Femur (tissue), 1 donor: Measurements from ENCODE around the gene RSU1.

Source experiments
- DNase-seq: peaks from one replicate; pipeline ENCODE4 v3.0.0-alpha.2; 2017

The RSU1 gene

DNA sequence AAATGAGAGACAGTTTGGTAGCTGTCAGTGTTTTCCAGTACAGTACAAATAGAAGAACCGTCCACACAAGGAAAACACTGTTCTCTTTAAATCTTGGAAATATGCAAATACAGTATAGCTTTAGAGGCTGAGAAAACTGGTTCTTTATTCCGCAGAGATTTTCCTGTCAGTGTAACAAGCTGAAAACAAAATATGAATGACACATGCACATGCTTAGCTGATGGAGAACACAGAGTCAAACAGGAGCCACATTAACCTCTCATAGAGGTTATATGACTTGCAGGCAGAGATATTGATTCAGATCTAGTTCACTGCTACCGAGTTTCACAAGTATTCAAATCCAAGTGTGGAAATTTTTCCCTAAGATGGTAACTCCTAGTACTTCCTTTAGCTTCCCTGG is 160.3 kb downstream of the RSU1 start:
- no peak for DNase-seq

GRCh38 chr10:16653224-16653623 is 164.0 kb downstream of the RSU1 start:
- no peak for DNase-seq

- DNase-seq: no peak
These were observed 165.1 kb downstream of the RSU1 start for GRCh38 chr10:16652154-16652553.

GRCh38 chr10:16649757-16650156 is 167.5 kb downstream of the RSU1 start:
- DNase-seq: no peak

DNA sequence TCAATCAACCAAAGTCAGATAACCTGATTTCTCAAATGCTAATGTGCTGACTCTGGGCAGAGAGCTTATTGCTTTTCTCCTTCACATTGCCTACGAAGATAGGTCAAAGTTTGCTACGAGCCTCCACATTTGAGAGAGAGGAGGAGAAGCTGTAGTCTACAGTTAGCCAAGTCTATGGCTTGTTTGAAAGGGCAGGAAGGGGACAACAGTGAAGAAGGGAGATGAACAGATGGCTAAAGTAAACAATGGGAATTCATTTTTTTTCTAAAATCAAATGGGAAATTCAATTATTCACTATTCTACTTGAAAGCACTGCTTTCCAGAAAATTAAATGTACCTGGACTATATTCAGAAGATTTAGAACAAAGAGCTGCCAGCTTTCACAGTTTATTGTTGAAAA is 168.9 kb downstream of the RSU1 start:
- DNase-seq: no peak

GRCh38 chr10:16646181-16647059 is 170.8 kb downstream of the RSU1 start:
- DNase-seq: no peak

DNA sequence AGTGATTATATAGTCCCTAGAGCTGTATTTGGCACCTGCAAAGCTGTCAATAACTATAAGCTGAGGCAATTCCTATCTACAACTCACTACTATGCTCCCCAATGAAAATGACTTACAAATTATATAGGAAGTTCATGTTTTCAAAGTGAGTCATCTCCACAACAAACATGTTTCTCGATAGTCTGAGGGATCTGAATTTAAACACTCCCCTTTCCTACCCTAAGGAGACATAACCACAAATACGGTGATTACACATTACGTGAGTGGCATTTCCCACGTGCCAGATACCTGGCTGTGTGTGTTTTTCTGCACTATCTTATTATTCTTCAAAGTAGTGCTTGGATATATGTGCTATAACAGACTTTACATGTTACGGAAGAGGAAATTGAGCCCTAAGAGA is 173.1 kb downstream of the RSU1 start:
- no peak for DNase-seq

DNA sequence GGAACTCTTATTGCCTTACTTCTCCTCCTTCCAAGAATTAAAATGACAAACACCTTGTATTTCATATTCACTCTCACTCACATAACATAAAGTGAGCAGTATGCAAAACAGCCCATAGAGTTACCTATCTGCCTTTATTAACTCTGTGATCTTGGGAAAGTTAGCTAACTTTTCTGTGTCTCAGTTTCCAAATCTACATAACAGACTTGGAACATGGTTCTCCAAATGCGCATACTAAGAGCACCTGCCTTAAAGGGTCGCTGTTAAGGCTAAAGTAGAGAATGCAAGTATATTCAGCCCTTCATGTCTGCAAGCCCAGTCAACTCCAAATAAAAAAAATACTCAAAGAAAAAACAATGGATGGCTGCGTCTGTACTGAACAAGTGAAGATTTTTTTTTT is 173.7 kb downstream of the RSU1 start:
- DNase-seq: no peak

DNA sequence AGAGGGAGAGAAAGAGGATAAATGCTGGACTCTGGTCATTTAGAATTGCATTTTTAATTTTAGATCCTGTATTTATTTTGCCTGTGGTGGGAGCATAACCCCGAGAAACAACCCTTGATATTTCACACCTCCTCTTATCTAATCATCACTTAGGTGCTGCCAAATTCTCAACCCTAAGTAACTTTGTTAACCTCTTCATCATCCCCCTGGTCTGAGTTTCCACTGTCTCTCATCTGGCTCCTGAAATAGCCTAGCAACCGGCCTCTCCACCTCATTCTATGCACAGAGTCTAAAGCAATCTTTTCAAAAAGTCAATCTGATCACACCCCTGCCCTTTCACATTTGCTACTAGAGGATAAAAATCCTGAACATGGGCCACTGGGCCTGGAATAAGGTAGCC is 177.1 kb downstream of the RSU1 start:
- no peak for DNase-seq

GRCh38 chr10:16639471-16639870 is 177.8 kb downstream of the RSU1 start:
- no peak for DNase-seq

- DNase-seq: no peak
These were observed 184.2 kb downstream of the RSU1 start for GRCh38 chr10:16632996-16633395.

- no peak for DNase-seq
These were observed 190.5 kb downstream of the RSU1 start for GRCh38 chr10:16626697-16627096.

- DNase-seq: no peak
These were observed 204.3 kb downstream of the RSU1 start for GRCh38 chr10:16612981-16613355.

- peak; percentile 26 for DNase-seq
These were observed 204.9 kb downstream of the RSU1 start for GRCh38 chr10:16612115-16612980.

DNA sequence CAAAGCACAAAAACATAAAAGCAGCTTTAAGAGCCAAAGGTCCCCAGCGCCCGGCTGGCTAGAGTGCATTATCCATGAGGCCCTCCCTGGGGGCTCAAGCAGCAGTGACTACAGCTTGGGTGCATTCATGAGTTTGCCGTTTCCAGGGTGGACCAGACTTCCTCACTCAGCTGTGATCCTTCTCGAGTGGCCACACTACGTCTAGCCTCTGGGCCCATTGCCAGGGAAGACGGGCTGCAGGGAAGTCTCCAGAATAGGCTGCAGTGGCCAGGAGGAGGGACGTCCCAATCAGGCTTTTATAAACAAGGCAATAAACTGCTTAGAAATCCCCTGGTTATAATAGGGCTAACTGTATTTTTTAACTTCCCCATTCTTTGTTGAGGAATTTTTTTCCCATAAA is 206.2 kb downstream of the RSU1 start:
- DNase-seq: peak; percentile 28

GRCh38 chr10:16609211-16609610 is 208.0 kb downstream of the RSU1 start:
- no peak for DNase-seq

DNA sequence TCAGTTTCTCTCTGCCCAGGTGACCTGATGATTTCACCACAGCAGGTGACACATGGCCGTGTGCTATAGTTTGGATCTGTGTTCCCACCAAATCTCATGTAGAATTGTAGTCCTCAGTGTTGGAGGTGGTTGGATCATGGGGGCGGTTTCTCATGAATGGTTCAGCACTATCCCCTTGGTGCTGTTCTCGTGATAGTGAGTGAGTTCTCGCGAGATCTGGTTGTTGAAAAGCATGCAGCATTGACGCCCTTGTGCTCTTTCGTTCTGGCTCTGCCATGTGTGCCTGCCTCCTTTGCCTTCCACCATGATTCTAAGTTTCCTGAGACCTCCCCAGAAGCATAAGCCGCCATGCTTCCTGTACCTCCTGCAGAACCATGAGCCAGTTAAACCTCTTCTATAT is 210.3 kb downstream of the RSU1 start:
- no peak for DNase-seq

- DNase-seq: no peak
These were observed 210.8 kb downstream of the RSU1 start for GRCh38 chr10:16606421-16606820.

GRCh38 chr10:16603308-16603707 is 213.9 kb downstream of the RSU1 start:
- DNase-seq: no peak

- DNase-seq: no peak
These were observed 215.0 kb downstream of the RSU1 start for GRCh38 chr10:16602104-16602775.

DNA sequence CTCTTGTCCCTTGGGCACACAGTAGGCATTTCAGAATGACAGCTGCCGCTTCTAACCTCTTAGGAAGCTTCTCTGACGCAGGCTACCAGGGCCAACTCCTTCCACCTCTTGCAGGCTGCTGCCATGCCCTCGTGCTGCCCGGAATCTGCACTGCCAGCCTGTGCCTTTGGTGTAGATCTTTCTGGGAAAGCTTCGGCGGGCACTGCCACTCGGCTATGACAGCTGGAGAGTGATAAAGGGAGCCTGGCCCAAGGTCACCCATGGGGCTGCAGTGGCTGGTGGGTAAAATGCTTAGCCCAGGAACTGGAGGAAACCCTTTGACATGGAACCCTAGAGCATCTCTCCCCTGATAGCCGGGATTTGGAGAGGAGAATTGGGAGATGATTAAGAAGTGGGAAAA is 217.6 kb downstream of the RSU1 start:
- no peak for DNase-seq

- DNase-seq: no peak
These were observed 219.6 kb downstream of the RSU1 start for GRCh38 chr10:16597656-16598055.

DNA sequence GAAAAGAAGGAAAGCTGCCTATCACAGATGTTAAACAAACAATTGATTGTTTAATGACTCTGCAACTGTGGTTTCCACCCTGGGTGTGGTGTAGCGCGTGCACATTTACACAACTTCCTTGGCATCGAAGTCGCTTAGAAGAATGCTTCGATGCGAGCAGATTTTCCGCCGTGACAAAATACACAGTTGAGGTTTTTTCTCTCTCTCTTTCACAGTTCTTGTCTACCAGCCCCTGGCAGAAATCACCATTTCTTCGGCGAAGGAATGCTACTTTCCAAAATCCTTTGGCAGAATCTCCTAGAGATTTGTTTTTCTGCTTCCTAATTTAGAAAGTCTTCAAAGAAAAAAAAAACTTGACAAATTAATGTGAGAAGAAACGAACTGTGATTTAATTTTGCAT is 224.8 kb downstream of the RSU1 start:
- DNase-seq: no peak
